ENCODE results near the gene ZNF662. TPM values are rescaled to one million over a fixed set of nuclear protein-coding genes. Genes with fewer than 3 reads are reported as not detected.

The ZNF662 gene
- total RNA-seq, 2 experiments from 2014 or later = not detected

DNA sequence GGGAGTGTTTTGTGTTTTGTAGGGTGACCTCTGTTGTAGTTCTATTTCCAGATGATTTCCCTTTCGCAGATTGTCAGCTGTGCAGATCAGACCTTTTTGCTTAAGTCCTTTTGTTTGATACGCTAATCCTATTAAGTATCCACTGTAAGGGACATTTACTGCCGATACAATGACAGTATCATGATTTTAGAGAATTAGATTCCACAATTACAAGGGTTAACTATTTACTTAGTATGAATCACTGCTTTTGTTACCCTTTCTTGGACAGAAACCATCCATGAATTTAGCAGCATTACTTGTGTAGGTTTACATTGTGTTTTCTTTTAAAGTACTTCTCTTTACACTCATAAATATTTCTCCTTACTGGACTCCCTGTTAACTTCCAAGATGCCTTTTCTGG, 31.4 kb downstream of the ZNF662 start:
- no peak for DNase-seq (ENCODE audit: low spot score)
- no peaks in the 10 kb centered on the region for H4K20me1 ChIP-seq (ENCODE audit: insufficient read depth, low read length)
- H3K4me2 ChIP-seq (ENCODE audit: low read length) = no peak overlapping the region
- no peak overlapping the region for H3K4me3 ChIP-seq (ENCODE audit: low read depth, low read length, poor library complexity, severe bottlenecking)
- ChIA-PET POLR2A (no interaction called here), CTCF (ENCODE audit: unreplicated experiment) (no interaction called here)
- no peak overlapping the region for H3K27ac ChIP-seq (ENCODE audit: low read depth, low read length, poor library complexity, severe bottlenecking)
- no TSS peak for BruUV-seq (replicated peaks)
- H3K79me2 ChIP-seq (ENCODE audit: insufficient read depth, low read depth, low read length) = no peaks in the 10 kb centered on the region
- intact Hi-C loops (cut with micrococcal nuclease; ENCODE audit: unreplicated experiment) = no loop called here
- H3K9me3 ChIP-seq (ENCODE audit: low read length) = no peaks in the 10 kb centered on the region
- H3K4me1 ChIP-seq (ENCODE audit: insufficient read depth, low read length, poor library complexity, severe bottlenecking) = no peaks in the 10 kb centered on the region
- TF ChIP-seq, protein P1, sequence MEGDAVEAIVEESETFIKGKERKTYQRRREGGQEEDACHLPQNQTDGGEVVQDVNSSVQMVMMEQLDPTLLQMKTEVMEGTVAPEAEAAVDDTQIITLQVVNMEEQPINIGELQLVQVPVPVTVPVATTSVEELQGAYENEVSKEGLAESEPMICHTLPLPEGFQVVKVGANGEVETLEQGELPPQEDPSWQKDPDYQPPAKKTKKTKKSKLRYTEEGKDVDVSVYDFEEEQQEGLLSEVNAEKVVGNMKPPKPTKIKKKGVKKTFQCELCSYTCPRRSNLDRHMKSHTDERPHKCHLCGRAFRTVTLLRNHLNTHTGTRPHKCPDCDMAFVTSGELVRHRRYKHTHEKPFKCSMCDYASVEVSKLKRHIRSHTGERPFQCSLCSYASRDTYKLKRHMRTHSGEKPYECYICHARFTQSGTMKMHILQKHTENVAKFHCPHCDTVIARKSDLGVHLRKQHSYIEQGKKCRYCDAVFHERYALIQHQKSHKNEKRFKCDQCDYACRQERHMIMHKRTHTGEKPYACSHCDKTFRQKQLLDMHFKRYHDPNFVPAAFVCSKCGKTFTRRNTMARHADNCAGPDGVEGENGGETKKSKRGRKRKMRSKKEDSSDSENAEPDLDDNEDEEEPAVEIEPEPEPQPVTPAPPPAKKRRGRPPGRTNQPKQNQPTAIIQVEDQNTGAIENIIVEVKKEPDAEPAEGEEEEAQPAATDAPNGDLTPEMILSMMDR (conservative IDR thresholded peaks at IDR 0.05; ENCODE audit: low read length) = no peak
- no peak for TF ChIP-seq EZH2phosphoT487 (IDR thresholded peaks at IDR 0.05; ENCODE audit: borderline replicate concordance, low read depth, low read length)
- H3K36me3 ChIP-seq (ENCODE audit: insufficient read depth, low read length) = no peaks in the 10 kb centered on the region
- no peak overlapping the region for H2AFZ ChIP-seq (ENCODE audit: low read length)
- no peaks in the 10 kb centered on the region for H3K9me2 ChIP-seq (ENCODE audit: insufficient read depth, low read length)

DNA sequence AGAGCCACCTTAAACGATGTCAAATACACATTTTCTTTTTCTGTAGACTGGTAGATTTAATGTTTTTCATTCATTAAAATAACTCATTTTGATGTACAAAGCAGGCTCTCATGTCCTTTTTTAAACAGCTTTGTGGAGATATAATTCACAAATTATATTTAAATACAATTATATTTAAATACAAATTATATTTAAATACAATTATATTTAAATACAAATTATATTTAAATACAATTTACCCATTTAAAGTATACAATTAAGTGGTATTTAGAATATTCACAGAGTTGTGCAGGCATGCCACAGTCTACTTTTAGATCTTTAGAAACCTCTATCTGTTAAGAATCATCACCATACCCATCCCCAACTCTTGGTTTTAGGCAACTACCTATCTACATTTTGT, 36.8 kb downstream of the ZNF662 start:
- Histone ChIP-seq H2AFZ (ENCODE audit: low read length) (no peak overlapping the region), H3K4me1 (ENCODE audit: insufficient read depth, low read length, poor library complexity, severe bottlenecking) (no peaks in the 10 kb centered on the region), H3K79me2 (ENCODE audit: insufficient read depth, low read depth, low read length) (no peaks in the 10 kb centered on the region), H3K36me3 (ENCODE audit: insufficient read depth, low read length) (no peaks in the 10 kb centered on the region), H3K9me2 (ENCODE audit: insufficient read depth, low read length) (no peaks in the 10 kb centered on the region), H3K4me2 (ENCODE audit: low read length) (no peak overlapping the region), H3K9me3 (ENCODE audit: low read length) (no peaks in the 10 kb centered on the region), H3K4me3 (ENCODE audit: low read depth, low read length, poor library complexity, severe bottlenecking) (no peak overlapping the region), H4K20me1 (ENCODE audit: insufficient read depth, low read length) (no peaks in the 10 kb centered on the region), H3K27ac (ENCODE audit: low read depth, low read length, poor library complexity, severe bottlenecking) (no peak overlapping the region)
- ChIA-PET CTCF (ENCODE audit: unreplicated experiment) (no interaction called here), POLR2A (interaction anchor here (1.0 kb wide), 1 partner anchor 19 kb away, joined by 3 read pairs; no protein-coding TSS in a partner anchor)
- no peak for DNase-seq (ENCODE audit: low spot score)
- no TSS peak for BruUV-seq (replicated peaks)
- intact Hi-C loops (cut with micrococcal nuclease; ENCODE audit: unreplicated experiment) = no loop called here
- TF ChIP-seq EZH2phosphoT487 (IDR thresholded peaks at IDR 0.05; ENCODE audit: borderline replicate concordance, low read depth, low read length) = no peak
- TF ChIP-seq, protein P1 (conservative IDR thresholded peaks at IDR 0.05; ENCODE audit: low read length) = no peak

DNA sequence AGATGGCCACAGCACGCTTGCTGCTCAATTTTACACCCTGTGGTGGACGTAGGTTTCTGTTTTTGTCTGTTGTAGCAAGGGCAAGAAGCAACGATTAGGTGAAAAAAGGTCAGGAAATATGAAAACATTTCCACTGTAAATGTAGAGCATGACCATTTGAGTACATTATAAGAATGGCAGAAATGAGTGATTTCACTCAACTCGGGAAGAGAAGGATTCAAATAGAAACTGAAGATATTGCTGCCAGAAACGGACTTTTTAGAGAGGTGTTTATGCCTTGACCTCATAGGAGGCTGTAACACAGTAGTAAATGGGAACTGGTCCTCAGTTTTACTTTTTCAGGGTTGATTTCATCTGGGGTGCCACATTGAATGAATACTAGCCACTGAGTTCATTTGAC, 40.1 kb downstream of the ZNF662 start:
- H3K4me1 ChIP-seq (ENCODE audit: insufficient read depth, low read length, poor library complexity, severe bottlenecking) = no peaks in the 10 kb centered on the region
- CTCF ChIA-PET (ENCODE audit: unreplicated experiment) = no interaction called here

More for the DNA sequence above, 40.1 kb downstream of the ZNF662 start:
- no peak overlapping the region for H3K4me3 ChIP-seq (ENCODE audit: low read depth, low read length, poor library complexity, severe bottlenecking)
- H3K9me2 ChIP-seq (ENCODE audit: insufficient read depth, low read length) = no peaks in the 10 kb centered on the region
- no peaks in the 10 kb centered on the region for H4K20me1 ChIP-seq (ENCODE audit: insufficient read depth, low read length)
- TF ChIP-seq, protein P1 (conservative IDR thresholded peaks at IDR 0.05; ENCODE audit: low read length) = no peak
- no peak for TF ChIP-seq EZH2phosphoT487 (IDR thresholded peaks at IDR 0.05; ENCODE audit: borderline replicate concordance, low read depth, low read length)
- DNase-seq (ENCODE audit: low spot score) = no peak
- no TSS peak for BruUV-seq (replicated peaks)
- H3K9me3 ChIP-seq (ENCODE audit: low read length) = no peaks in the 10 kb centered on the region
- POLR2A ChIA-PET = interaction anchor here (0.6 to 1.0 kb wide), 2 partner anchors 47 to 434 kb away, joined by 3 read pairs; no protein-coding TSS in a partner anchor
- H2AFZ ChIP-seq (ENCODE audit: low read length) = no peak overlapping the region
- intact Hi-C loops (cut with micrococcal nuclease; ENCODE audit: unreplicated experiment) = no loop called here
- no peaks in the 10 kb centered on the region for H3K36me3 ChIP-seq (ENCODE audit: insufficient read depth, low read length)
- no peak overlapping the region for H3K4me2 ChIP-seq (ENCODE audit: low read length)
- no peak overlapping the region for H3K27ac ChIP-seq (ENCODE audit: low read depth, low read length, poor library complexity, severe bottlenecking)
- H3K79me2 ChIP-seq (ENCODE audit: insufficient read depth, low read depth, low read length) = no peaks in the 10 kb centered on the region

Measured in OCI-LY7 (cell line).